ENCODE results near the gene RAET1G. TPM values are rescaled to one million over a fixed set of nuclear protein-coding genes. Genes with fewer than 3 reads are reported as not detected.
"Not testable (repeated sequence)": the region's sequence is repeated elsewhere in the genome, so short reads cannot be mapped to it uniquely, and the experiment has no call there.

The RAET1G gene
- total RNA-seq, 1 experiment from 2014 or later = 1.5 TPM

- Histone ChIP-seq H3K79me2 (ENCODE audit: low read length) (no peaks in the 10 kb centered on the region), H4K20me1 (ENCODE audit: low read length) (no peaks in the 10 kb centered on the region), H3K9me3 (ENCODE audit: low read length) (no peaks in the 10 kb centered on the region), H3K36me3 (ENCODE audit: low read depth, low read length) (no peaks in the 10 kb centered on the region), H3K9ac (ENCODE audit: low read length) (peak overlapping the region; percentile 66), H3K4me2 (ENCODE audit: low read length) (peak overlapping the region; percentile 98), H3K27me3 (ENCODE audit: low read length) (no peaks in the 10 kb centered on the region), H3K4me3 (ENCODE audit: low read length) (peak overlapping the region; percentile 80), H3K9me2 (replicated peaks; ENCODE audit: low read length) (no peaks in the 10 kb centered on the region), H2AFZ (ENCODE audit: low read length) (peak overlapping the region; percentile 92), H3K27ac (ENCODE audit: low read length) (no peak overlapping the region), H3F3A (ENCODE audit: low read length, unreplicated experiment) (no peaks in the 10 kb centered on the region), H3K4me1 (ENCODE audit: insufficient read depth, low read length) (peaks cover 18% of the 10 kb centered on the region; the same call in 1 of the 2 replicates)
- ChIA-PET POLR2A (ENCODE audit: unreplicated experiment) (no interaction called here), CTCF (no interaction called here)
- intact Hi-C loops (cut with micrococcal nuclease) = no loop called here
- peak; percentile 27 for DNase-seq
- no TSS peak for BruUV-seq (replicated peaks)
- no peak for TF ChIP-seq CTCF (conservative IDR thresholded peaks at IDR 0.05; ENCODE audit: low read depth, low read length)
- no peak for TF ChIP-seq EZH2phosphoT487 (IDR thresholded peaks at IDR 0.05; ENCODE audit: borderline replicate concordance, low read length)
- TF ChIP-seq EZH2 (IDR thresholded peaks at IDR 0.05; ENCODE audit: low read length, unreplicated experiment) = no peak
- 0 out of 2 replicates have a peak, but pooled peaks have one; percentile 2 for ATAC-seq
Measured at GRCh38 chr6:149938571-149939355, 15.8 kb upstream of the RAET1G start.

- H4K20me1 ChIP-seq (ENCODE audit: low read length); POLR2A ChIA-PET (ENCODE audit: unreplicated experiment); H3K27me3 ChIP-seq (ENCODE audit: low read length); H3K36me3 ChIP-seq (ENCODE audit: low read depth, low read length); H3K9me3 ChIP-seq (ENCODE audit: low read length); intact Hi-C loops (cut with micrococcal nuclease); H3K79me2 ChIP-seq (ENCODE audit: low read length); H3F3A ChIP-seq (ENCODE audit: low read length, unreplicated experiment); H3K27ac ChIP-seq (ENCODE audit: low read length); CTCF ChIA-PET; H3K9me2 ChIP-seq (replicated peaks; ENCODE audit: low read length); DNase-seq: not testable (repeated sequence)
- peak overlapping the region; percentile 66 for H3K9ac ChIP-seq (ENCODE audit: low read length)
- H2AFZ ChIP-seq (ENCODE audit: low read length) = peak overlapping the region; percentile 92
- peak overlapping the region; percentile 80 for H3K4me3 ChIP-seq (ENCODE audit: low read length)
- peaks cover 18% of the 10 kb centered on the region; the same call in 1 of the 2 replicates for H3K4me1 ChIP-seq (ENCODE audit: insufficient read depth, low read length)
- ATAC-seq = peak; percentile 42
- BruUV-seq (replicated peaks) = TSS peak; percentile 18
- H3K4me2 ChIP-seq (ENCODE audit: low read length) = peak overlapping the region; percentile 98
Measured at GRCh38 chr6:149938013-149938570, 15.2 kb upstream of the RAET1G start.

- H3K27ac ChIP-seq (ENCODE audit: low read length) = no peak overlapping the region
- H3F3A ChIP-seq (ENCODE audit: low read length, unreplicated experiment) = no peaks in the 10 kb centered on the region
- H3K36me3 ChIP-seq (ENCODE audit: low read depth, low read length) = no peaks in the 10 kb centered on the region
- no peaks in the 10 kb centered on the region for H3K9me3 ChIP-seq (ENCODE audit: low read length)
- no peak for DNase-seq
- no peaks in the 10 kb centered on the region for H3K9me2 ChIP-seq (replicated peaks; ENCODE audit: low read length)
- TF ChIP-seq CTCF (conservative IDR thresholded peaks at IDR 0.05; ENCODE audit: low read depth, low read length) (no peak), EZH2 (IDR thresholded peaks at IDR 0.05; ENCODE audit: low read length, unreplicated experiment) (no peak), EZH2phosphoT487 (IDR thresholded peaks at IDR 0.05; ENCODE audit: borderline replicate concordance, low read length) (no peak)
- H3K79me2 ChIP-seq (ENCODE audit: low read length) = no peaks in the 10 kb centered on the region
- intact Hi-C loops (cut with micrococcal nuclease) = no loop called here
- no peak for ATAC-seq
- no TSS peak for BruUV-seq (replicated peaks)
- H3K4me2 ChIP-seq (ENCODE audit: low read length) = no peak overlapping the region
- no peaks in the 10 kb centered on the region for H3K27me3 ChIP-seq (ENCODE audit: low read length)
- no peak overlapping the region for H3K9ac ChIP-seq (ENCODE audit: low read length)
- no peak overlapping the region for H2AFZ ChIP-seq (ENCODE audit: low read length)
- H3K4me3 ChIP-seq (ENCODE audit: low read length) = no peak overlapping the region
- POLR2A ChIA-PET (ENCODE audit: unreplicated experiment) = no interaction called here
- peaks cover 18% of the 10 kb centered on the region; the same call in 1 of the 2 replicates for H3K4me1 ChIP-seq (ENCODE audit: insufficient read depth, low read length)
- CTCF ChIA-PET = no interaction called here
- H4K20me1 ChIP-seq (ENCODE audit: low read length) = no peaks in the 10 kb centered on the region
Measured at GRCh38 chr6:149936743-149937142, 13.8 kb upstream of the RAET1G start.

Measured in PC-3 (cell line).